ENCODE measurements around the gene PSRC1. TPM values are rescaled to one million over a fixed set of nuclear protein-coding genes. Genes with fewer than 3 reads are reported as not detected.
A peak's percentile ranks its signal among the peaks of the same experiment; 100 is the strongest.

The PSRC1 gene
- total and polyA plus RNA-seq, 2 donors from 2014 or later = 3.5 to 4.2 TPM

DNA sequence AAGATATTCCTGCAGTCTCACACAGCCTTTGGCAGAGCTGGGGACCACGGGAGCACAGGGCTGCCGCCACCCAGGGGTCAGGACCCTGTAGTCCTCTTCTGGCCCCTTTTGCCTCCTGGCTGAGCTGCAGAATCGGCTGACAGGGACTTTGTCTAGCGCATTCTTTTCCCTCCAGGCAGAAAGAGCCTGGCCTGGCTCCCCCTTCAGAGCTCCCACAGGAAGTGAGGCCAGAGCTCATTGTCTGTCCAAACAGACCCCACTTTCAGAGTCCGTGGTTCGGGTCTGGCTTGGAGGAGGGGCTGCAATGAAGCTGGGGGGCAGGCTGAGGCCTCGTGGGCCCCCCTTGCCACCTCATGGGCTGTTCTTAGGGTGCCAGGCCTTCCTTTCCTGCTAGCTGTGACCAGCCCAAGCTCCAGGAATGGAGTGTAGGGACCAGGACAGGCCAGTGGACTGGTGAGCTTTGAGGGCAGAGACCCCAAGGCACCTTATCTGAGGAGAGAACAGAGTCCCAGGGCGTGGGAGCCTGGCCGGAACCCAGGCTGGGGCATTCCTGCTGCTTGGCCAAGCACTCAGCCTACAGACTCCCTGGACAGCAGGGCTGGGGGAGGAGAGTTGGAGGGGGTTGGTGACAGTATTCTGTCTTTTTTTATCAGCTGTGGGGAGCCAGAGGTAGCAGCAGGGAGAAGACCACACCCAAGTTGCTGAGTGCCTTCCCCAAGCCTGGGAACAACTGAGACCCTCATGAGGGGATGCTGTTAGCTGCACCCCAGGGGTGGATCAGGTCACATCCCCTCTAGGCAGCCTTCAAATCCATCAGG lies 28.9 kb downstream of the PSRC1 start:
- Histone ChIP-seq H3K27me3 (ENCODE audit: control insufficient read depth, insufficient read depth, low read length) (no peaks in the 10 kb centered on the region), H3K9me3 (ENCODE audit: control insufficient read depth in 2 of 3, insufficient read depth in 1 of 3, low read length in 3 of 3) (no peaks in the 10 kb centered on the region), H3K9ac (ENCODE audit: low read length in 3 of 3) (peak overlapping the region in 1 of 3 donors; percentile 51), H3K4me1 (ENCODE audit: control insufficient read depth in 2 of 3, insufficient read depth in 2 of 3, low read depth in 1 of 3, low read length in 3 of 3) (peaks cover 0 to 34% (median 17%) of the 10 kb centered on the region in 3 donors), H3K36me3 (ENCODE audit: control insufficient read depth in 2 of 3, insufficient read depth in 3 of 3, low read length in 3 of 3) (peaks cover 0 to under 1% (median 0%) of the 10 kb centered on the region in 3 donors), H3K4me3 (ENCODE audit: low read length in 3 of 3) (peak overlapping the region; percentile 11 to 38 (median 29)), H3K27ac (ENCODE audit: low read depth in 2 of 2, low read length in 2 of 2) (peak overlapping the region; percentile 85 to 91)
- TF ChIP-seq, protein P1, sequence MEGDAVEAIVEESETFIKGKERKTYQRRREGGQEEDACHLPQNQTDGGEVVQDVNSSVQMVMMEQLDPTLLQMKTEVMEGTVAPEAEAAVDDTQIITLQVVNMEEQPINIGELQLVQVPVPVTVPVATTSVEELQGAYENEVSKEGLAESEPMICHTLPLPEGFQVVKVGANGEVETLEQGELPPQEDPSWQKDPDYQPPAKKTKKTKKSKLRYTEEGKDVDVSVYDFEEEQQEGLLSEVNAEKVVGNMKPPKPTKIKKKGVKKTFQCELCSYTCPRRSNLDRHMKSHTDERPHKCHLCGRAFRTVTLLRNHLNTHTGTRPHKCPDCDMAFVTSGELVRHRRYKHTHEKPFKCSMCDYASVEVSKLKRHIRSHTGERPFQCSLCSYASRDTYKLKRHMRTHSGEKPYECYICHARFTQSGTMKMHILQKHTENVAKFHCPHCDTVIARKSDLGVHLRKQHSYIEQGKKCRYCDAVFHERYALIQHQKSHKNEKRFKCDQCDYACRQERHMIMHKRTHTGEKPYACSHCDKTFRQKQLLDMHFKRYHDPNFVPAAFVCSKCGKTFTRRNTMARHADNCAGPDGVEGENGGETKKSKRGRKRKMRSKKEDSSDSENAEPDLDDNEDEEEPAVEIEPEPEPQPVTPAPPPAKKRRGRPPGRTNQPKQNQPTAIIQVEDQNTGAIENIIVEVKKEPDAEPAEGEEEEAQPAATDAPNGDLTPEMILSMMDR (IDR thresholded peaks at IDR 0.05; ENCODE audit: borderline replicate concordance, extremely low read depth, insufficient read depth) = no peak
- intact Hi-C loops (cut with DNase I) = no loop called here
- no peak for FAIRE-seq
- DNase-seq = peak; percentile 79 to 87 (median 85)

DNA sequence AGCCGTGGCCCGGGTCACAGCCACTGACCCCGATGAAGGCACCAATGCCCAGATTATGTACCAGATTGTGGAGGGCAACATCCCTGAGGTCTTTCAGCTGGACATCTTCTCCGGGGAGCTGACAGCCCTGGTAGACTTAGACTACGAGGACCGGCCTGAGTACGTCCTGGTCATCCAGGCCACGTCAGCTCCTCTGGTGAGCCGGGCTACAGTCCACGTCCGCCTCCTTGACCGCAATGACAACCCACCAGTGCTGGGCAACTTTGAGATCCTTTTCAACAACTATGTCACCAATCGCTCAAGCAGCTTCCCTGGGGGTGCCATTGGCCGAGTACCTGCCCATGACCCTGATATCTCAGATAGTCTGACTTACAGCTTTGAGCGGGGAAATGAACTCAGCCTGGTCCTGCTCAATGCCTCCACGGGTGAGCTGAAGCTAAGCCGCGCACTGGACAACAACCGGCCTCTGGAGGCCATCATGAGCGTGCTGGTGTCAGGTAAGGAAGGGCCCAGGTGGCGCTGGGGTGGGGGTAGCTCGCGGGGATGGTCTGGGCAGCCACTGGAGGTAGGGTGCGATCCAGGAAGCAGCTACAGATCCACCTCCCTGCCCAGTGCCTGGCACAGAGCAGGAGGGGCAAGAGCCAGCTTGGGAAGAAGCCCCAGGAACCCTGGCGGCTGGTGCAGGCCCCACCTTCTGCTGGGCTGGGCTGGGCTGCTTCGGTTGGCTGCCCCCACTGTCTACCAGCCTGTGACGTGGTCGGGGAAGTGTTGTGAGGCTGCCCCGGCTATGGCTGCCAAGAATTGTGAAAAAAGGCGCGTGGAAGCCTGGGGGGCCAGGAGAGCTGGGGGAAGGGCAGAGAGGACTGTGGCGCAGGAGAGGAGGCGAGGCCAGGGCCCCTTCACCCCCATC lies 29.8 kb downstream of the PSRC1 start:
- Histone ChIP-seq H3K36me3 (ENCODE audit: control insufficient read depth in 2 of 3, insufficient read depth in 3 of 3, low read length in 3 of 3) (no peaks in the 10 kb centered on the region), H3K4me1 (ENCODE audit: control insufficient read depth in 2 of 3, insufficient read depth in 2 of 3, low read depth in 1 of 3, low read length in 3 of 3) (peaks cover 0 to 34% (median 17%) of the 10 kb centered on the region in 3 donors), H3K27me3 (ENCODE audit: control insufficient read depth, insufficient read depth, low read length) (no peaks in the 10 kb centered on the region), H3K9me3 (ENCODE audit: control insufficient read depth in 2 of 3, insufficient read depth in 1 of 3, low read length in 3 of 3) (no peaks in the 10 kb centered on the region), H3K9ac (ENCODE audit: low read length in 3 of 3) (peak overlapping the region in 1 of 3 donors; percentile 51), H3K27ac (ENCODE audit: low read depth in 2 of 2, low read length in 2 of 2) (peak overlapping the region; percentile 85 to 91), H3K4me3 (ENCODE audit: low read length in 3 of 3) (peak overlapping the region in 2 of 3 donors; percentile 29 to 38)
- TF ChIP-seq, protein P1 (IDR thresholded peaks at IDR 0.05; ENCODE audit: borderline replicate concordance, extremely low read depth, insufficient read depth) = no peak
- FAIRE-seq = no peak
- DNase-seq = peak; percentile 63 to 93 (median 80)
- intact Hi-C loops (cut with DNase I) = no loop called here

DNA sequence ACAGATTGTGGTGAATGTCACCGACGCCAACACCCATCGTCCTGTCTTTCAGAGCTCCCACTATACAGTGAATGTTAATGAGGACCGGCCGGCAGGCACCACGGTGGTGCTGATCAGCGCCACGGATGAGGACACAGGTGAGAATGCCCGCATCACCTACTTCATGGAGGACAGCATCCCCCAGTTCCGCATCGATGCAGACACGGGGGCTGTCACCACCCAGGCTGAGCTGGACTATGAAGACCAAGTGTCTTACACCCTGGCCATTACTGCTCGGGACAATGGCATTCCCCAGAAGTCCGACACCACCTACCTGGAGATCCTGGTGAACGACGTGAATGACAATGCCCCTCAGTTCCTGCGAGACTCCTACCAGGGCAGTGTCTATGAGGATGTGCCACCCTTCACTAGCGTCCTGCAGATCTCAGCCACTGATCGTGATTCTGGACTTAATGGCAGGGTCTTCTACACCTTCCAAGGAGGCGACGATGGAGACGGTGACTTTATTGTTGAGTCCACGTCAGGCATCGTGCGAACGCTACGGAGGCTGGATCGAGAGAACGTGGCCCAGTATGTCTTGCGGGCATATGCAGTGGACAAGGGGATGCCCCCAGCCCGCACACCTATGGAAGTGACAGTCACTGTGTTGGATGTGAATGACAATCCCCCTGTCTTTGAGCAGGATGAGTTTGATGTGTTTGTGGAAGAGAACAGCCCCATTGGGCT lies 30.6 kb downstream of the PSRC1 start:
- H3K9ac ChIP-seq (ENCODE audit: low read length in 3 of 3) = no peak overlapping the region
- intact Hi-C loops (cut with DNase I) = no loop called here
- no peaks in the 10 kb centered on the region for H3K36me3 ChIP-seq (ENCODE audit: control insufficient read depth in 2 of 3, insufficient read depth in 3 of 3, low read length in 3 of 3)
- H3K4me1 ChIP-seq (ENCODE audit: control insufficient read depth in 2 of 3, insufficient read depth in 2 of 3, low read depth in 1 of 3, low read length in 3 of 3) = peaks cover 0 to 34% (median 17%) of the 10 kb centered on the region in 3 donors
- FAIRE-seq = no peak
- H3K9me3 ChIP-seq (ENCODE audit: control insufficient read depth in 2 of 3, insufficient read depth in 1 of 3, low read length in 3 of 3) = no peaks in the 10 kb centered on the region
- H3K4me3 ChIP-seq (ENCODE audit: low read length in 3 of 3) = no peak overlapping the region
- no peaks in the 10 kb centered on the region for H3K27me3 ChIP-seq (ENCODE audit: control insufficient read depth, insufficient read depth, low read length)
- DNase-seq = peak in 2 of 5 donors; percentile 53 to 69
- TF ChIP-seq, protein P1 (IDR thresholded peaks at IDR 0.05; ENCODE audit: borderline replicate concordance, extremely low read depth, insufficient read depth) = no peak
- H3K27ac ChIP-seq (ENCODE audit: low read depth in 2 of 2, low read length in 2 of 2) = no peak overlapping the region
